Fibroblast of mammary gland (primary cell): ENCODE results near the gene CXCL12.

ENCODE experiments used
- DNase-seq: peaks from one replicate; pipeline ENCODE4 v3.0.0-alpha.2; 2010; ENCODE audit warnings: low read depth
- H3K4me3 ChIP-seq: 2 replicates; pipeline ENCODE4 v1.5.1; 2011; ENCODE audit warnings: low read depth, mild to moderate bottlenecking, low read length, moderate library complexity; ENCODE audit not compliant: control insufficient read depth
- CTCF ChIP-seq: conservative IDR thresholded peaks from 2 replicates; pipeline ENCODE4 v1.5.1; 2011; ENCODE audit warnings: low read depth, low read length, inconsistent platforms; ENCODE audit not compliant: control insufficient read depth, insufficient read depth

CXCL12 gene

GRCh38 chr10:44366941-44367630 is 17.8 kb downstream of the CXCL12 start:
- no peak overlapping the region for H3K4me3 ChIP-seq
- TF ChIP-seq CTCF: no peak
- DNase-seq: no peak

- no peak overlapping the region for H3K4me3 ChIP-seq
- no peak for TF ChIP-seq CTCF
- no peak for DNase-seq
Observed at GRCh38 chr10:44364566-44364965, 20.3 kb downstream of the CXCL12 start.

GRCh38 chr10:44363716-44364115 is 21.2 kb downstream of the CXCL12 start:
- no peak for TF ChIP-seq CTCF
- no peak for DNase-seq
- H3K4me3 ChIP-seq: no peak overlapping the region

GRCh38 chr10:44362866-44363711 is 21.8 kb downstream of the CXCL12 start:
- DNase-seq: no peak
- no peak overlapping the region for H3K4me3 ChIP-seq
- no peak for TF ChIP-seq CTCF

- no peak for DNase-seq
- no peak for TF ChIP-seq CTCF
- no peak overlapping the region for H3K4me3 ChIP-seq
Observed at GRCh38 chr10:44361109-44361508, 23.8 kb downstream of the CXCL12 start.

GRCh38 chr10:44358080-44358771 is 26.7 kb downstream of the CXCL12 start:
- no peak for DNase-seq
- no peak for TF ChIP-seq CTCF
- no peak overlapping the region for H3K4me3 ChIP-seq
